Thyroid gland (tissue), 4 donors: Measurements from ENCODE around the gene SNX3. TPM values are rescaled to one million over a fixed set of nuclear protein-coding genes. Genes with fewer than 3 reads are reported as not detected.

Experiments used
- DNase-seq, 2 donors: peaks; one replicate each; pipeline ENCODE4 v3.0.0-alpha.2; 2019
- H3K27ac ChIP-seq, 3 donors: fragments of 200-600 bp; sonication (generic); 1 replicate in 2 of 3; 2 replicates in 1 of 3; pipeline ENCODE4 v1.5.1; 2016 to 2019; ENCODE audit warnings: mild to moderate bottlenecking in 1 of 3, moderate library complexity in 1 of 3
- H3K27me3 ChIP-seq: fragments of 200-600 bp; sonication (generic); one replicate; pipeline ENCODE4 v1.5.1; 2019
- H3K36me3 ChIP-seq, 2 donors: fragments of 200-600 bp; sonication (generic); one replicate each; pipeline ENCODE4 v1.5.1; 2016 to 2019
- H3K4me1 ChIP-seq, 2 donors: fragments of 200-600 bp; sonication (generic); one replicate each; pipeline ENCODE4 v1.5.1; 2017 to 2019
- H3K4me3 ChIP-seq, 3 donors: fragments of 200-600 bp; sonication (generic); replicated peaks in 1 of 3; 1 replicate in 2 of 3; 2 replicates in 1 of 3; pipeline ENCODE4 v1.5.1; 2016; ENCODE audit warnings: mild to moderate bottlenecking in 1 of 3
- H3K9me3 ChIP-seq: fragments of 200-600 bp; sonication (generic); one replicate; pipeline ENCODE4 v1.5.1; 2017
- POLR2A ChIP-seq, 2 donors: fragments of 450-650 bp; IDR thresholded peaks; one replicate each; pipeline ENCODE4 v1.6.1; 2017; ENCODE audit warnings: antibody characterized with exemption in 2 of 2, mild to moderate bottlenecking in 2 of 2, moderate library complexity in 1 of 2
- WGBS, 2 donors: methylation state at CpG; one replicate each; pipeline ENCODE4 v1.1.5; 2017; 5-methylcytosine and 5-hydroxymethylcytosine counted together
- intact Hi-C: fragments of 100-400 bp; cut with DNase I; formaldehyde crosslinking; loops from one replicate; pipeline ENCODE4 v1.15.1; 2023
- total RNA-seq, 4 donors: library from RNA; depleted of rRNA; stranded (reverse); fragments of >200 nt; gene quantifications; one replicate each; pipeline ENCODE4 v1.2.3, GENCODE V29; 2016
- TF ChIP-seq, protein P1 (sequence below), 6 experiments: fragments of 200-600 bp in 3 of 6; fragments of 450-650 bp in 3 of 6; sonication (generic) in 3 of 6; IDR thresholded peaks; one replicate each; pipeline ENCODE4 v1.5.1; 2016 to 2019; ENCODE audit warnings: antibody characterized with exemption in 6 of 6, mild to moderate bottlenecking in 2 of 6, inconsistent platforms in 1 of 6, moderate library complexity in 1 of 6

Gene SNX3
- total RNA-seq, 4 donors from 2014 or later, result 97.5 to 208 (median 132) TPM

DNA sequence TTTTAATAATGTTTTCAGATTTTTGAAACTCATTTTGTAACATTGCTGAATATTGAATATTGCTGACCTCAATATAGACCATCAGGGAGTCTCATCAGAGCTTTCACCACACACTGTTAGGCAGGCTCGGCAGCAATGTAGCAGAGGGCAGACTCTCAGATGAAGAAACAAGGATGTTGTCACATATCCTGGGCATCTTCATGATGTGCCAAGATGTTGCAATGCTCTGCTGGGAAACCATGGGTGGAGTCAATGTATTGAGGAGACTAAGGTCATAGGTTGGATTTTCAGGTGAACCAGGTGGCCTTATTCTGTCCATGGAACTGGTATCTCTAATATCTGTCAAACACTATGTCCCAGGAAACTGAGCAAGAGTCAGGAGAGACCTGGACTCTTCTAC, 67.7 kb downstream of the SNX3 start:
- Histone ChIP-seq H3K36me3 (no peaks in the 10 kb centered on the region), H3K27ac (no peak overlapping the region), H3K27me3 (no peaks in the 10 kb centered on the region), H3K4me3 (no peak overlapping the region), H3K9me3 (no peaks in the 10 kb centered on the region), H3K4me1 (no peaks in the 10 kb centered on the region)
- intact Hi-C loops, result no loop called here
- 88 to 91% methylated on average over 1 of the region's 1 CpG for WGBS, 2 donors
- no peak for TF ChIP-seq POLR2A (IDR thresholded peaks at IDR 0.05)
- TF ChIP-seq, protein P1, sequence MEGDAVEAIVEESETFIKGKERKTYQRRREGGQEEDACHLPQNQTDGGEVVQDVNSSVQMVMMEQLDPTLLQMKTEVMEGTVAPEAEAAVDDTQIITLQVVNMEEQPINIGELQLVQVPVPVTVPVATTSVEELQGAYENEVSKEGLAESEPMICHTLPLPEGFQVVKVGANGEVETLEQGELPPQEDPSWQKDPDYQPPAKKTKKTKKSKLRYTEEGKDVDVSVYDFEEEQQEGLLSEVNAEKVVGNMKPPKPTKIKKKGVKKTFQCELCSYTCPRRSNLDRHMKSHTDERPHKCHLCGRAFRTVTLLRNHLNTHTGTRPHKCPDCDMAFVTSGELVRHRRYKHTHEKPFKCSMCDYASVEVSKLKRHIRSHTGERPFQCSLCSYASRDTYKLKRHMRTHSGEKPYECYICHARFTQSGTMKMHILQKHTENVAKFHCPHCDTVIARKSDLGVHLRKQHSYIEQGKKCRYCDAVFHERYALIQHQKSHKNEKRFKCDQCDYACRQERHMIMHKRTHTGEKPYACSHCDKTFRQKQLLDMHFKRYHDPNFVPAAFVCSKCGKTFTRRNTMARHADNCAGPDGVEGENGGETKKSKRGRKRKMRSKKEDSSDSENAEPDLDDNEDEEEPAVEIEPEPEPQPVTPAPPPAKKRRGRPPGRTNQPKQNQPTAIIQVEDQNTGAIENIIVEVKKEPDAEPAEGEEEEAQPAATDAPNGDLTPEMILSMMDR (IDR thresholded peaks at IDR 0.05), result no peak
- DNase-seq, result no peak

DNA sequence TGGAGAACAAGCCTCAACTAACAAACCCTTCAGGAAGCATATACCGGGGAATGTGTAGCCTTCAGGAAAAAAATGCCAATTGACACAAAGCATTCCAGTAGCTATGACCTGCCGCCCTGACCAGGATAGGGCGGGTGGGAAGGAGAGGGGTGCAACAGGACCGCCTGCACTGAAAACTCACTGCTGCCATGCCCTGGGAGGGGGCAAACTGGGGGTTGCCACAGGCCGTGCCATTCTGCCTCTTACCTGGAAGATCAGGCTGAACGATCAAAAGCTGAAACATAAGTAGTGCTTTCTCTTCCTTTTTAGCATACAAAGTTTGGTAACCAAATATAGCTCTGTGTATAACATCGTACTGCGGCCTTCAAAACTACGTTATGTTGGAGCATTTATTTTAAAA, 73.3 kb downstream of the SNX3 start:
- Histone ChIP-seq H3K27ac (no peak overlapping the region), H3K4me3 (no peak overlapping the region), H3K27me3 (no peaks in the 10 kb centered on the region), H3K9me3 (no peaks in the 10 kb centered on the region), H3K4me1 (no peaks in the 10 kb centered on the region), H3K36me3 (no peaks in the 10 kb centered on the region)
- intact Hi-C loops, result no loop called here
- no peak for TF ChIP-seq POLR2A (IDR thresholded peaks at IDR 0.05)
- TF ChIP-seq, protein P1 (IDR thresholded peaks at IDR 0.05), result no peak
- WGBS, 2 donors, result 78 to 88% methylated on average over 9 of the region's 9 CpGs
- no peak for DNase-seq

DNA sequence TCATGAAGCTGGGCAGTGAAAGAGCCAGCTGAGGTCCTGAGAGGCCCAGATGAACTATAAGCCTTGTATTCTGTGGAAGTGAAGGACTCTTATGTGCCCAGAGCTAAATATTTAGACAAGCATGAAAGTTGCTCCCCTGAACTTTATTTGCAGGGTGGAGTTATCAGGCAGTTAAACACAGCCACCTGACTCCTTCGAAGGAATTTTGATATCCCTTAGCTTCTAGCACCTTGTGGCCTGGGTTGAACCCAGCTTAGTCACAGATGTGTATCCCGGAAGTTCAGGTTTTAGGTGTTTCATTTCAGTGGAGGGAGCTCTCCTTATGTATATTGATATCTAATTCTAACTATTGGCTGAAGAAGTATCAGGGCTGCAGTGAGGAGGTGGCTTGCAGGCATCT, 74.6 kb downstream of the SNX3 start:
- 48 to 66% methylated on average over 2 of the region's 2 CpGs for WGBS, 2 donors
- H3K4me3 ChIP-seq, result no peak overlapping the region
- no peak for DNase-seq
- no peak overlapping the region for H3K27ac ChIP-seq
- intact Hi-C loops, result no loop called here
- H3K4me1 ChIP-seq, result no peaks in the 10 kb centered on the region
- TF ChIP-seq, protein P1 (IDR thresholded peaks at IDR 0.05), result no peak
- TF ChIP-seq POLR2A (IDR thresholded peaks at IDR 0.05), result no peak
- no peaks in the 10 kb centered on the region for H3K36me3 ChIP-seq
- no peaks in the 10 kb centered on the region for H3K9me3 ChIP-seq
- no peaks in the 10 kb centered on the region for H3K27me3 ChIP-seq

DNA sequence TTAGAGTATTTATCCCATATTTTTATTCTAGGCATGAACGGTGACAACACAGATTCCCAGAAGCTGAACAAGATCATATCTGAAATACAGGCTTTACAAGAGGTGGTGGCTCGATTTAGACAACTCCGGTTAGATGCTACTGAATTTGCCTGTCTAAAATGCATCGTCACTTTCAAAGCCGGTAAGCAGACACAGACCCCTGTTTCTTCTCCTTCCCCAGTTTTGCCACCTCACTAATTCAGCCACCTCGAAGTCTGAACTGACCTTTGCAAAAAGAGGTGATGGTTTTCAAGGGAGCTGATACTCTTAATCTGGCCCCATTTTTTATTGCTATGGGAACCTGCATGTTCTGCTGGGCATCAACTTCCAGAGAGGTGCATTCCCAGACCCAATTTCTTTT, 80.1 kb downstream of the SNX3 start:
- H3K4me3 ChIP-seq, result no peak overlapping the region
- TF ChIP-seq, protein P1 (IDR thresholded peaks at IDR 0.05), result no peak
- no peak for TF ChIP-seq POLR2A (IDR thresholded peaks at IDR 0.05)
- H3K27ac ChIP-seq, result no peak overlapping the region
- H3K9me3 ChIP-seq, result no peaks in the 10 kb centered on the region
- no peak for DNase-seq
- no peaks in the 10 kb centered on the region for H3K36me3 ChIP-seq
- H3K27me3 ChIP-seq, result peaks cover 17% of the 10 kb centered on the region
- intact Hi-C loops, result no loop called here
- 68 to 71% methylated on average over 6 of the region's 6 CpGs for WGBS, 2 donors
- peaks cover 8% of the 10 kb centered on the region in 2 donors for H3K4me1 ChIP-seq

DNA sequence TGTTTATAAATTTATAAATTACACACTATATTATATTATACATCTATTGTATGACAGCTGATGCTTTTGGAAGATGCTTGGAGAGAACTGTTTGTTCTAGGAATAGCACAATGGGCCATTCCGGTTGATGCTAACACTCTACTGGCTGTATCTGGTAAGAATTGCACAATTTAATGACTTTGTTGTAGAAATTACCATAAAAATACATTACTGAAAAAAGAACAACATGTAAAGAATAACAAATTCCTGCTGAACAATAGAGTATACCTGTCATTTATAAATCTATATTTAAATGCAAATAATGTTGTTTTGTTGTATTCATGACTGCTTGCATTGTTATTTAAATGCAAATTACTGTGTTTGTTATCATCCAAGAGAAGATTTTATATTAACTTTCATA, 80.6 kb downstream of the SNX3 start:
- Histone ChIP-seq H3K4me1 (peaks cover 13% of the 10 kb centered on the region in 2 donors), H3K36me3 (no peaks in the 10 kb centered on the region), H3K4me3 (no peak overlapping the region), H3K27ac (no peak overlapping the region), H3K9me3 (no peaks in the 10 kb centered on the region), H3K27me3 (peaks cover 22% of the 10 kb centered on the region)
- TF ChIP-seq, protein P1 (IDR thresholded peaks at IDR 0.05), result no peak
- no peak for TF ChIP-seq POLR2A (IDR thresholded peaks at IDR 0.05)
- intact Hi-C loops, result no loop called here
- 35 to 44% methylated on average over 1 of the region's 1 CpG for WGBS, 2 donors
- no peak for DNase-seq
